Breast epithelium (tissue), 4 donors: ENCODE results near the gene ITGB4. TPM values are rescaled to one million over a fixed set of nuclear protein-coding genes. Genes with fewer than 3 reads are reported as not detected.

Source experiments
- DNase-seq, 2 donors: peaks; one replicate each; pipeline ENCODE4 v3.0.0-alpha.2; 2019; ENCODE audit warnings: low spot score in 2 of 2
- H3K27ac ChIP-seq, 2 donors: fragments of 200-600 bp; sonication (generic) in 1 of 2; one replicate each; pipeline ENCODE4 v1.5.1; 2016 to 2019; ENCODE audit warnings: mild to moderate bottlenecking in 1 of 2
- H3K27me3 ChIP-seq, 2 donors: fragments of 200-600 bp; sonication (generic) in 1 of 2; one replicate each; pipeline versions ENCODE4 v1.5.1 to v1.6.0; 2017 to 2019; ENCODE audit warnings: control low read depth in 1 of 2, mild to moderate bottlenecking in 1 of 2
- H3K36me3 ChIP-seq: fragments of 200-600 bp; one replicate; pipeline ENCODE4 v1.5.1; 2019
- H3K4me1 ChIP-seq, 2 donors: fragments of 200-600 bp; sonication (generic); one replicate each; pipeline ENCODE4 v1.5.1; 2016 to 2019; ENCODE audit warnings: control low read depth in 1 of 2
- H3K4me3 ChIP-seq, 3 donors: fragments of 200-600 bp; sonication (generic); 1 replicate in 2 of 3; 2 replicates in 1 of 3; pipeline ENCODE4 v1.5.1; 2016 to 2019; ENCODE audit warnings: mild to moderate bottlenecking in 3 of 3, moderate library complexity in 2 of 3
- H3K9me3 ChIP-seq, 2 donors: fragments of 200-600 bp; sonication (generic) in 1 of 2; one replicate each; pipeline ENCODE4 v1.5.1; 2016 to 2019; ENCODE audit warnings: control low read depth in 1 of 2
- POLR2A ChIP-seq: fragments of 450-650 bp; IDR thresholded peaks from one replicate; pipeline ENCODE4 v1.6.1; 2016; ENCODE audit warnings: antibody characterized with exemption, mild to moderate bottlenecking, moderate library complexity
- POLR2AphosphoS5 ChIP-seq, 3 donors: sonication (generic); formaldehyde crosslinking; IDR thresholded peaks; one replicate each; pipeline ENCODE4 v1.6.1; 2017; ENCODE audit warnings: antibody characterized with exemption in 3 of 3
- intact Hi-C: fragments of 100-400 bp; cut with DNase I; formaldehyde crosslinking; loops from one replicate; pipeline ENCODE4 v1.15.1; 2023; ENCODE audit warnings: low total_unique reads
- total RNA-seq, 3 donors: library from RNA; depleted of rRNA; stranded (reverse); fragments of >200 nt; gene quantifications; one replicate each; pipeline ENCODE4 v1.1.0, GENCODE V29; 2016
- TF ChIP-seq, protein P1 (sequence below), 3 donors: fragments of 450-650 bp; IDR thresholded peaks; one replicate each; pipeline ENCODE4 v1.5.1; 2016 to 2017; ENCODE audit warnings: antibody characterized with exemption in 3 of 3, mild to moderate bottlenecking in 3 of 3, moderate library complexity in 3 of 3

Gene ITGB4
- total RNA-seq, 3 donors from 2014 or later = 9.8 to 125 (median 67.2) TPM

DNA sequence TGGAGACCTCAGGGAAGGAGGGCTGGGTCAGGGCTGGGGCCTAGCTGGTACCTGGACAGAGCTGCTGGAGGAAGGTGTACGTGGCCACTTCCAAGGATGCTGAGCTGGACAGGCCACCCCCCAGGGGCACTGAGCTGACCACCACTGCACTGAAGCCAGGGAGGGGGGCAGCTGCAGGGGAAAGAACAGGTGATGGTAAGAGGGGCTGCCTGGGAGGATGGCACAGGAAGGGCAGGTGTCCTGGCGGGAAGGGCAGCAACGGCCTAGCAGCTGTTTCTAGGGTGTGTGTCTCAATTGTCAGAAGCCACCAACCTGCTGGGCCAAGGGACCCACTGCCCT, 42.0 kb downstream of the ITGB4 start:
- Histone ChIP-seq H3K9me3 (no peaks in the 10 kb centered on the region), H3K4me1 (peaks cover 7 to 10% of the 10 kb centered on the region in 2 donors), H3K36me3 (no peaks in the 10 kb centered on the region), H3K27ac (peak overlapping the region in 1 of 2 donors; percentile 72), H3K4me3 (no peak overlapping the region), H3K27me3 (no peaks in the 10 kb centered on the region)
- DNase-seq = no peak
- intact Hi-C loops = no loop called here
- TF ChIP-seq POLR2AphosphoS5 (IDR thresholded peaks at IDR 0.05) (no peak), POLR2A (no peak)
- TF ChIP-seq, protein P1, sequence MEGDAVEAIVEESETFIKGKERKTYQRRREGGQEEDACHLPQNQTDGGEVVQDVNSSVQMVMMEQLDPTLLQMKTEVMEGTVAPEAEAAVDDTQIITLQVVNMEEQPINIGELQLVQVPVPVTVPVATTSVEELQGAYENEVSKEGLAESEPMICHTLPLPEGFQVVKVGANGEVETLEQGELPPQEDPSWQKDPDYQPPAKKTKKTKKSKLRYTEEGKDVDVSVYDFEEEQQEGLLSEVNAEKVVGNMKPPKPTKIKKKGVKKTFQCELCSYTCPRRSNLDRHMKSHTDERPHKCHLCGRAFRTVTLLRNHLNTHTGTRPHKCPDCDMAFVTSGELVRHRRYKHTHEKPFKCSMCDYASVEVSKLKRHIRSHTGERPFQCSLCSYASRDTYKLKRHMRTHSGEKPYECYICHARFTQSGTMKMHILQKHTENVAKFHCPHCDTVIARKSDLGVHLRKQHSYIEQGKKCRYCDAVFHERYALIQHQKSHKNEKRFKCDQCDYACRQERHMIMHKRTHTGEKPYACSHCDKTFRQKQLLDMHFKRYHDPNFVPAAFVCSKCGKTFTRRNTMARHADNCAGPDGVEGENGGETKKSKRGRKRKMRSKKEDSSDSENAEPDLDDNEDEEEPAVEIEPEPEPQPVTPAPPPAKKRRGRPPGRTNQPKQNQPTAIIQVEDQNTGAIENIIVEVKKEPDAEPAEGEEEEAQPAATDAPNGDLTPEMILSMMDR (IDR thresholded peaks at IDR 0.05) = no peak

DNA sequence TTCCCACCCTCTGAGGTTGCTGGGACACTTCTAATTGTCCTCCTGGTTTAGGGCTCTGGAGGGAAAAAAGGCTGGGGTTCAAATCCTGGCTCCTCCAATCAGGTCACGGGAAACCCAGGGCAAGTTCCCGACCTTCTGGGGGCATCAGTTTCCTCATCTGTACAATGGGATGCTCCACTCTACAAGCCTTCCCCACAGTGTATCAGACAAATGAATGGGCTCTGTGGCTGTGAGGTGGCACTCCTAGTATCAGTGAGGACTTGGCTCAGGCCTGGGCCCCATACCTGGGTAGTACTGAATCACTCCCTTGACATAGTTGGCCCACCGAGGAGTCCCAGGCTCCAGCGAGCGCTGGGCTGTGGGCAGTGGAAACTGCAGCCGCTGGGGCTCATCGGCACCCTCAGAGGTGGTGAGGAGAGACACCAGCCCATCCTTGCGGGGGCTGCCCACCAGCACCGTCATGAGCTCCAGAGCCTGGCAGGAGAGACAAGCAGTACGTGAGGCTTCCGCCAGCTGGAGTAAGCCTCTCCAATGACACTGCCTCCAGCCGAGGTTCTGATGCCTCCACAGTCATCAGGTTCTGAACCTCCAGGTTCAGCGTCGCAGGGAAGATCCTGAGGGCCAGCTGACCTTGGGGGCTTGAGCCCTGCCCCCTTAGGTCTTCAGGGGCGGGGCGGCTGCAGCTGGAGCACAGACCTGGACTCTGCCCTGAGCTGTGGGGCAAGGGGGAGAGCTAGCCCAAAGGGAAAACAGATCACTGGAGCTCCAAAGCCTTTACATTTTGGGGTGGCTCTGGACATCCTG, 42.6 kb downstream of the ITGB4 start:
- TF ChIP-seq POLR2AphosphoS5 (IDR thresholded peaks at IDR 0.05) = no peak
- TF ChIP-seq POLR2A = no peak
- TF ChIP-seq, protein P1 (IDR thresholded peaks at IDR 0.05) = no peak
- peak overlapping the region; percentile 72 to 92 for H3K27ac ChIP-seq
- H3K9me3 ChIP-seq = no peaks in the 10 kb centered on the region
- intact Hi-C loops = no loop called here
- H3K36me3 ChIP-seq = no peaks in the 10 kb centered on the region
- DNase-seq = no peak
- H3K4me1 ChIP-seq = peaks cover 7 to 10% of the 10 kb centered on the region in 2 donors
- peak overlapping the region; percentile 69 to 86 (median 75) for H3K4me3 ChIP-seq
- no peaks in the 10 kb centered on the region for H3K27me3 ChIP-seq

DNA sequence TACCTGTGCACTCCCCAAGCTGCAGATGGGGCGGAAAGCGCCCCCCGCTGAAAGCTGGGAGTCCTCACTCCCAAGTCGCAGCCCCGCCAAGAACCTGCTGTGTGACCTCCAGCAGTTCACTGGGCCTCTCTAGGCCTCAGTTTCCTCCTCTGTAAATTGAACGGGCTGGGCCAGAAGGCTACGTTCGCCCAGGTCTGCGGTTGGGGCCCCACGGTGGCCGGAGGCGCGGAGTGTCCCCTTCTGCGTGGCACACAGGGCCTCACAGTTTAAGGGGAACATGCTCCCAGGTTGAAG, 43.1 kb downstream of the ITGB4 start:
- no peaks in the 10 kb centered on the region for H3K9me3 ChIP-seq
- no peaks in the 10 kb centered on the region for H3K36me3 ChIP-seq
- peak overlapping the region; percentile 69 to 86 (median 75) for H3K4me3 ChIP-seq
- intact Hi-C loops = no loop called here
- peaks cover 7 to 10% of the 10 kb centered on the region in 2 donors for H3K4me1 ChIP-seq
- TF ChIP-seq, protein P1 (IDR thresholded peaks at IDR 0.05) = no peak
- TF ChIP-seq POLR2A = no peak
- no peak for TF ChIP-seq POLR2AphosphoS5 (IDR thresholded peaks at IDR 0.05)
- peak overlapping the region; percentile 72 to 92 for H3K27ac ChIP-seq
- DNase-seq = no peak
- H3K27me3 ChIP-seq = no peaks in the 10 kb centered on the region

DNA sequence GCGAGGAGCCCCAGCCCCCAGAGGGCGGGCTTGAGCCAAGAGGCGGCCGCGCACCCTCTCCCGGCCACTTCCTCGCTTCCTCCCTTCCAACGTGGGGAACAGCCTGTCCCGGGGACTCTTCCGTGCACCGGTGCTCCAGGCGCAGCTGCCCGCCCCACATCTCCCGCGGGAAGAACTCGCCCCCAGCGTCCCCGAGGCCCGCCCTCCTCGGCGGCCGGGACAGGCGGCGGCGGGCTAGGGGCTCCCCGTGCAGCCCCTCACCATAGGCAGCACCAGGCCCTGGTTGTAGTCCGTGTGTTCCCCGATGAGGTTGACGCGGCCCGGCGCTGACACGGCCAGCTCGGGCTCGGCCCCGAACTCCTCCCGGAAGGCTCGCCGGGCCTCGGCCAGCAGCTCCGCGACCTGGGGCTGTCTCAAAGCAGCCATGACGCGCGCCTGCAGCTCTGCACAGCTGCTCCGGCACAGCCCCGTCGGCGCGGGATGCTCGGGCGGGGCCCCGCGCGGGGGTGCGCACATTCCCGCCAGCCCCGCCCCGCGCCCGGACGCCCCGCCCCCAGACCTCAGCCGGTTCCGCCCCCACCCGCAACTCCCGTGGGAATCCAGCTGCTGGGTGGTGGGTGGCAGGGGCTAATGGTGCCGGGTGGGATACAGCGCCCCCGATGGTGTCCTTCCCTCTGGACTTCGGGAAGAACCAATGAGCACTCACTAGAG, 43.6 kb downstream of the ITGB4 start, which contains the start of gene GALK1:
GALK1 (minus strand) TSS at position 482 of the 711 bp plus-strand sequence; CDS start at position 426, 56 bp downstream.
- no peaks in the 10 kb centered on the region for H3K9me3 ChIP-seq
- H3K4me3 ChIP-seq = peak within 1 kb of the TSS; percentile 69 to 86 (median 75)
- H3K4me1 ChIP-seq = peaks cover 7 to 10% of the 10 kb centered on the region in 2 donors
- H3K27me3 ChIP-seq = no peaks in the 10 kb centered on the region
- H3K27ac ChIP-seq = peak within 1 kb of the TSS; percentile 72 to 92
- TF ChIP-seq, protein P1 (IDR thresholded peaks at IDR 0.05) = peak in 1 of 3 donors; percentile 71
- TF ChIP-seq POLR2A (no peak), POLR2AphosphoS5 (IDR thresholded peaks at IDR 0.05) (peak in 2 of 3 donors; percentile 49 to 57)
- intact Hi-C loops = no loop called here
- no peaks in the 10 kb centered on the region for H3K36me3 ChIP-seq
- DNase-seq = peak in 1 of 2 donors; percentile 71

- no peaks in the 10 kb centered on the region for H3K36me3 ChIP-seq
- intact Hi-C loops = no loop called here
- no peaks in the 10 kb centered on the region for H3K9me3 ChIP-seq
- H3K27me3 ChIP-seq = no peaks in the 10 kb centered on the region
- TF ChIP-seq, protein P1 (IDR thresholded peaks at IDR 0.05) = no peak
- TF ChIP-seq POLR2A = no peak
- no peak for TF ChIP-seq POLR2AphosphoS5 (IDR thresholded peaks at IDR 0.05)
- H3K4me1 ChIP-seq = peaks cover 7 to 10% of the 10 kb centered on the region in 2 donors
- no peak overlapping the region for H3K4me3 ChIP-seq
- DNase-seq = no peak
- H3K27ac ChIP-seq = peak overlapping the region; percentile 72 to 92
Observed at GRCh38 chr17:75765981-75766380, 44.7 kb downstream of the ITGB4 start.
